K562 (cell line): Measurements from ENCODE around the gene PA2G4. TPM values are rescaled to one million over a fixed set of nuclear protein-coding genes. Genes with fewer than 3 reads are reported as not detected.

Experiments
- CBFA2T2 ChIP-seq: fragments of 450-650 bp; conservative IDR thresholded peaks from 2 replicates; pipeline ENCODE4 v1.6.1; 2017; ENCODE audit warnings: mild to moderate bottlenecking
- DNMT1 ChIP-seq: fragments of 450-650 bp; IDR thresholded peaks from 2 replicates; pipeline ENCODE4 v1.6.1; 2016; ENCODE audit warnings: antibody characterized with exemption, mild to moderate bottlenecking
- KAT8 ChIP-seq: fragments of 450-650 bp; IDR thresholded peaks from 2 replicates; pipeline ENCODE4 v1.6.1; 2016; ENCODE audit warnings: low read depth, mild to moderate bottlenecking
- MCM5 ChIP-seq: fragments of 450-650 bp; IDR thresholded peaks from 2 replicates; pipeline ENCODE4 v1.6.1; 2016; ENCODE audit warnings: low read depth
- PHF8 ChIP-seq: fragments of 200-600 bp; sonication (generic); IDR thresholded peaks from 2 replicates; pipeline ENCODE4 v1.6.1; 2012; ENCODE audit warnings: mixed run types, mild to moderate bottlenecking, inconsistent platforms, low read length, moderate library complexity, borderline replicate concordance
- ZNF133 ChIP-seq: fragments of 250-450 bp; sonication (Bioruptor Pico); IDR thresholded peaks from 2 replicates; pipeline ENCODE4 v1.4.0; 2020; ENCODE audit warnings: mild to moderate bottlenecking
- ZNF134 ChIP-seq: fragments of 250-450 bp; sonication (Bioruptor Pico); conservative IDR thresholded peaks from 2 replicates; pipeline ENCODE4 v1.4.0; 2020
- ZNF431 ChIP-seq: sonication (generic); formaldehyde crosslinking; IDR thresholded peaks from 2 replicates; pipeline ENCODE4 v1.8.0; 2022; ENCODE audit warnings: mild to moderate bottlenecking, missing genetic modification reagents
- polyA plus RNA-seq, 8 experiments: library from polyadenylated mRNA; depleted of rRNA in 4 of 8; stranded (reverse) in 5 of 8; unstranded in 3 of 8; fragments of >200 nt; fragmentation: Nextera tagmentation in 2 of 8; fragmentation: Illumina TruSeq in 1 of 8; extraction: Ambion mirVana in 2 of 8; extraction: Trizol in 1 of 8; gene quantifications; 2 replicates each; pipeline versions ENCODE4 v1.2.1 to v1.2.3, GENCODE V29; 2011 to 2014; ENCODE audit warnings: inconsistent platforms in 1 of 8, missing spikeins in 1 of 8
- total RNA-seq, 7 experiments: library from RNA; depleted of rRNA in 6 of 7; stranded (reverse); fragments of >200 nt in 6 of 7; fragmentation: Illumina TruSeq in 2 of 7; extraction: Trizol in 2 of 7; gene quantifications; 2 replicates each; pipeline versions ENCODE4 v1.2.1 to v1.2.3, GENCODE V29; 2011 to 2021; ENCODE audit warnings: low replicate concordance in 1 of 7
- TF ChIP-seq, protein P1 (sequence below): fragments of 450-650 bp; IDR thresholded peaks from 2 replicates; pipeline ENCODE4 v1.6.1; 2017; ENCODE audit warnings: antibody characterized with exemption, mild to moderate bottlenecking
- TF ChIP-seq, protein P2 (sequence below): fragments of 250-450 bp; sonication (Bioruptor Pico); IDR thresholded peaks from 2 replicates; pipeline ENCODE4 v1.5.0; 2021; ENCODE audit warnings: mild to moderate bottlenecking, moderate library complexity
- TF ChIP-seq, protein P3 (sequence below): sonication (generic); formaldehyde crosslinking; IDR thresholded peaks from 2 replicates; pipeline ENCODE4 v1.8.0; 2022; ENCODE audit warnings: mild to moderate bottlenecking, missing genetic modification reagents

PA2G4 gene
- total and polyA plus RNA-seq, 9 of the 15 experiments (the other 6 are each of a cell fraction or from before 2014, with no cell fraction given): 230 to 925 (median 638) TPM

DNA sequence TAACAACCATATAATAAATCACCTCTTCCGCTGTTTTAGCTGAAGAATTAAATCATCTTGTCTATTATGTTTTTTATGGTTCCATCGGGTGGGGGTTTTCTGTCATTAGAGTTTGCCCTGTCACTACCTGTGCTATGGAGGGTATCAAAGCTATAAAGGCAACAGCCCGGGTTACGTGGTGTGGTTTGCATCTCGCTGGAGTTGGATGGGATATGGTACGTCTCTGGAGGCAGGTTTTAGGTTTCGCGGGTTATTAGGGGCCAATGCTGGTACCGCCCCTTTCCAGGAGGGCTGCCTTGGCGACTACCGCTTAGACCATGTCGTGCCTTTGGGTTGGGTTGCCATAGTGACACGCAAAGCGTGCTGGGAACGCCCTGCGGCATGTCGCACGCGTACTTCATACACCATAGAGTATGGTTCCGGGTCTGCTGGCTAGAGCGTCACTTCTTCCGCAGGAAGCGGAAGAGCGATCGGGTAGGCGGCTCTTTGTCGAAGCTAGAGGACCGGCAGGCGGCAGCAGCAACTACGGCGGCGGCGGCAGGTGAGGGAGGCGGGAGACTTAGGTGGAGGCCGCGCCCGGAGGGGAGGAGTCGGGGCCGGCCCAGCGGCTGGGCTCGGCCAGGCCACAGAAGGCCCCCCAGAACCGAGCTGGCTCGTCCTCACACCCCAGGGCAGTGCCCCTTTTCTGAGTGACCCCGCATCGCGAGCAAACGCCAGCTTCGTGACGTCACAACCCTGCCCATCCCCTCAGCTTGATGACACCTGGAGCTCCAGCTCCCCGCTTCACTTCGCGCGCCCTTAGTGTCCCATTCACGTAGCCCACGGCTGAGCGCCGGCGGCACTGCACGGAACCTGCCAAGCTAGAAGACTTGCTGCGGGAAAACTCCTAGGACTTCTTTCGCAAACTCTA, 13.7 kb downstream of the PA2G4 start, which contains the start of gene ZC3H10 (continued):
- TF ChIP-seq, protein P1, sequence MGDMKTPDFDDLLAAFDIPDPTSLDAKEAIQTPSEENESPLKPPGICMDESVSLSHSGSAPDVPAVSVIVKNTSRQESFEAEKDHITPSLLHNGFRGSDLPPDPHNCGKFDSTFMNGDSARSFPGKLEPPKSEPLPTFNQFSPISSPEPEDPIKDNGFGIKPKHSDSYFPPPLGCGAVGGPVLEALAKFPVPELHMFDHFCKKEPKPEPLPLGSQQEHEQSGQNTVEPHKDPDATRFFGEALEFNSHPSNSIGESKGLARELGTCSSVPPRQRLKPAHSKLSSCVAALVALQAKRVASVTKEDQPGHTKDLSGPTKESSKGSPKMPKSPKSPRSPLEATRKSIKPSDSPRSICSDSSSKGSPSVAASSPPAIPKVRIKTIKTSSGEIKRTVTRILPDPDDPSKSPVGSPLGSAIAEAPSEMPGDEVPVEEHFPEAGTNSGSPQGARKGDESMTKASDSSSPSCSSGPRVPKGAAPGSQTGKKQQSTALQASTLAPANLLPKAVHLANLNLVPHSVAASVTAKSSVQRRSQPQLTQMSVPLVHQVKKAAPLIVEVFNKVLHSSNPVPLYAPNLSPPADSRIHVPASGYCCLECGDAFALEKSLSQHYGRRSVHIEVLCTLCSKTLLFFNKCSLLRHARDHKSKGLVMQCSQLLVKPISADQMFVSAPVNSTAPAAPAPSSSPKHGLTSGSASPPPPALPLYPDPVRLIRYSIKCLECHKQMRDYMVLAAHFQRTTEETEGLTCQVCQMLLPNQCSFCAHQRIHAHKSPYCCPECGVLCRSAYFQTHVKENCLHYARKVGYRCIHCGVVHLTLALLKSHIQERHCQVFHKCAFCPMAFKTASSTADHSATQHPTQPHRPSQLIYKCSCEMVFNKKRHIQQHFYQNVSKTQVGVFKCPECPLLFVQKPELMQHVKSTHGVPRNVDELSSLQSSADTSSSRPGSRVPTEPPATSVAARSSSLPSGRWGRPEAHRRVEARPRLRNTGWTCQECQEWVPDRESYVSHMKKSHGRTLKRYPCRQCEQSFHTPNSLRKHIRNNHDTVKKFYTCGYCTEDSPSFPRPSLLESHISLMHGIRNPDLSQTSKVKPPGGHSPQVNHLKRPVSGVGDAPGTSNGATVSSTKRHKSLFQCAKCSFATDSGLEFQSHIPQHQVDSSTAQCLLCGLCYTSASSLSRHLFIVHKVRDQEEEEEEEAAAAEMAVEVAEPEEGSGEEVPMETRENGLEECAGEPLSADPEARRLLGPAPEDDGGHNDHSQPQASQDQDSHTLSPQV: no peak
- TF ChIP-seq PHF8: peak; percentile 80; the same call in 1 of the 2 replicates
- no peak for TF ChIP-seq CBFA2T2
- TF ChIP-seq, protein P2, sequence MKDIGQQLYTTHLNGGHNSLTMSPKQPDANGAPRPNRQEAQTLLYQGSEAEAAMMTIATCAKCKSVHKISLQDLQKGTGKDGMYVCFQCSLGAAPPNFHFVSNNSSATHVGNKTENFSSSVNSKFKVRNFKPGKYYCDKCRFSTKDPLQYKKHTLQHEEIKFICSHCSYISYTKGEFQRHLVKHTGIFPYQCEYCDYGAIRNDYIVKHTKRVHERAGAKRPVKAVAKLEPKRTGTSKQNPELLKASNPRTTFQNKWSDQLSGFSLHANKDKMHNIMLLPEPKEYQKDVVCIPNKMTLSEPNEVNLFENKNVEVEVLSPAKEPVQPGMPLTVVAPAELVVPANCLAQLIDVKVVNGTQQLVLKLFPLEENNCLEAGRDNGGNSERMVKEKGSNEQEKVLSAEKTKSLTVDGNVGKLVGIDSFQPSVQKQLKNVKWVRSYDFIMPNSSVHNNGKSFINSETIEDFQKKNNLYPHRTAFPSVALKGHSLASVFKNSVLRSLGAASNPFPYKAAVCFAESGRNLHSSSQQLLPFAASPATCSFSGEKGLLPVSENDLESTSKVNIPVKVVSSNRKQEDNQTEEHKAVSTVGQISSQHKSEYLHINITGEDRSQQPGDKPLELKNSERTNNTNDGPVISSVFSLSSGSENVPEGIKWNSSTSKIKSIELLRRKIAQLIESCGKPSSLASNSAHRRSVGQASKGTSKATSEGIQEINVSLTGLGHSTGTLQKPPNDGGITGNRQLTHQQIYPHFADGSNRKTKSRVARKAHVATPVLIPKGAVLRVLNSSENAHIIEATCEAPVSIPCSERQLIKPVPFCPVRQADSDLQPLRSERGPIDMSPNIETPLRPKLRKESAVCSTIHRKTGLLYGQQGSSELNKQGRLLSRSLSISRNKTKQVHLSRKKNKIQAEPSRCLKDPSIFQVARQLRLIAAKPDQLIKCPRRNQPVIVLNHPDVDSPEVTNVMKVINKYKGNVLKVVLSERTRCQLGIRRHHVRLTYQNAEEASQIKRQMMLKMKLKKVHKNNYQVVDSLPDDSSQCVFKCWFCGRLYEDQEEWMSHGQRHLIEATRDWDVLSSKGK (CRISPR knock-in tag): no peak
- TF ChIP-seq ZNF134 (CRISPR knock-in tag): no peak
- no peak for TF ChIP-seq KAT8
- peak; percentile 74; the same call in 1 of the 2 replicates for TF ChIP-seq ZNF431 (CRISPR knock-in tag)
- TF ChIP-seq MCM5: no peak
- TF ChIP-seq DNMT1: peak; percentile 89; the same call in 1 of the 2 replicates
- TF ChIP-seq, protein P3, sequence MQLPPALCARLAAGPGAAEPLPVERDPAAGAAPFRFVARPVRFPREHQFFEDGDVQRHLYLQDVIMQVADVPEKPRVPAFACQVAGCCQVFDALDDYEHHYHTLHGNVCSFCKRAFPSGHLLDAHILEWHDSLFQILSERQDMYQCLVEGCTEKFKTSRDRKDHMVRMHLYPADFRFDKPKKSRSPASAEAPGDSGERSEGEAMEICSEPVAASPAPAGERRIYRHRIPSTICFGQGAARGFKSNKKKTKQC: no peak; the same call in 1 of the 2 replicates
- TF ChIP-seq ZNF133 (CRISPR knock-in tag): no peak
